GM19240 (cell line): ENCODE data around the gene ILKAP.
"Not testable (repeated sequence)": the region's sequence is repeated elsewhere in the genome, so short reads cannot be mapped to it uniquely, and the experiment has no call there.

Experiments used
- DNase-seq: peaks from one replicate; pipeline ENCODE4 v3.0.0; 2011; ENCODE audit warnings: low spot score; ENCODE audit not compliant: insufficient read length

Gene ILKAP

DNA sequence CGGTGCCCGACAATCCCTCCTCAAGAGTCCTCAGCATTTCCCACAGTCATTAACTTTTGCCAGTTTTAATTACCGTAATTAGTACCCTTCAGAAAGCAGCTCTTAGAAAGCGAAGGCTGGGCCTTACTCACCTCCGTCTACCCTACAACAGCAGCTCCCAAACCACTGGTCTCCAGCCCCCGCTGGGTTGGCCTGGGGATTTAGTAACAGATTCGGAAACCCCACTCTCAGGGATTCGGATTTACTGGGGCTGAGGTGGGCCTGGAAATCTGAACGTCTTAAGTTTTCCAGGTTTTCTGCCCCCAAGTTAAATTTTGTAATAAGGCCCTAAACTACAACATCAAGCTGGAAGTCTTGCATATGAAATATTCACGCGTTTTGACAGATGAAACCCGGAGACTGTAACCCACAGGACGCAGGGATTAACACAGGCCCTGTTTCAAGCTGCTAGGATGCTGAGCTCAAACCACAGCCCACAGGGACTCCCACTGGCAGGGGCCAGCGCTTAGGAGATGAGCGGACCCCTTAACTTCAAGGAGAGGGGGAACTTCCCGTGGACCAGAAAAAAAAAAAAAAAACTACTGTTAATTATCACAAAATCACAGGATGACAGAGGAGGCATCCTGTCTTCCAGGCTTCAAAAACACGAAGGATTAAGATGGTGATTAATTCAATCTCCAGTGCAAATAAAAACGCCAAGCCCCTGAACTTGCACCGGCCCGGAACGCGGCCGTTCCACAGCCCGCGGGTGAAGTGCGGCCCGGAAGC lies 985 bp downstream of the ILKAP start:
- no peak for DNase-seq

DNA sequence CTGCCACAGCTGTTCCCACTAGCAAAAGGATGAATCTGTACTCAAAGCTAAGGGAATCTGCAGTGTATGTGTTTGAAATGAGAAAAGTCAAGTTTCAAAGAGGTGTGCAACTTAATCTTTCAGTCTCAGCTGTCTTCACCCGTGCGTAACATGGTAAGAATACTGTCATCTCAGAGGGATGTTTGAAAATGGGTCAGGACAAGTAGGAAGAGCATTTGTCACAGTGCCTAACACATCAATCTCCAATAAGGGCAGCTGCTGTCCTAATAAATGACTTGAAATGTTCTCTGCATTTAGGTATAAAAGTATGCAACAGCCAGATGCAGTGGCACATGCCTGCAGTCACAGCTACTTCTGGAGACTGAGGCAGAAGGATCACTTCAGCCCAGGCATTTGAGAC lies 13.1 kb downstream of the ILKAP start:
- DNase-seq: no peak

DNA sequence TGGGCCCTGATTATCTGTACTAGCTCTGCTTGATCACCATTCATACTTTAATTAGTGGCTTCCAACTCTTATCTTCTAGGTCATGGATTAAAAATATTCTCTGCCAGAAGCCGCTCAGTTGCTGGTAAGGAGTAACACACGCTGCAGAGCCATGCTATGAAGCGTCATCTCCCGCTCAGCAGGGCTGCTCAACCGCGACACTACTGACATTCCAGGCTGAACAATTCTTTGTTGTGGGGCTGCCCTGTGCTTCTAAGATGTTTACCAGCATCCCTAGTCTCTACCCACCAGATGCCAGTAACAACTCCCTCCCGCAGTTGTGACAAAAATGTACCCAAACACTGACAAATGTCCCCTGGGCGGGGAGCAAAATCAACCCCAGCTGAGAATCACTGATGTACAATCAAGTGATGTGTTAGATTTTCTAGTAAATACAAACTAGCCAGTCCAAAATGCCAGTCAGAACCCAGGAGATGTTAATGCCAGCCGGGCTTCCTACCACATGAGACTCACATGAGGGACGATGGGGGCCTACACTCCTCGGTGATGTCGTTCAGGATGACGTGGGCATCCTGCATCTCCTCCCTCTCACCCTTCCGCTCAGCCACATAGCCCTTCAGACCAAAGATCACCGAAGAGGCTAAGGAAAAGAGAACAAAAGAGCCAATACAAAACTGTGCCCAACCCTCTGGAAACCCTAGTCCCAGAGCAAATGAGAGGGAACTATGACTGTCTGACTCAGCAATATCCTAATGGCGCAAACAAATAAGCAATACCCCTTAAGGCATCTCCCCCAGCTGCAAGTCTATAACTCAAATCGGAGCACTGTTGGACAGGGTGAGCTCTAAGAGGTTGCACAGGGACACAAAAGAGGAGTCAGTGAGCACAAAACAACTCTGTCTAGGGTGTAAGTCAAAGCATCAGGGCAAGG lies 15.6 kb downstream of the ILKAP start:
- no peak for DNase-seq

DNA sequence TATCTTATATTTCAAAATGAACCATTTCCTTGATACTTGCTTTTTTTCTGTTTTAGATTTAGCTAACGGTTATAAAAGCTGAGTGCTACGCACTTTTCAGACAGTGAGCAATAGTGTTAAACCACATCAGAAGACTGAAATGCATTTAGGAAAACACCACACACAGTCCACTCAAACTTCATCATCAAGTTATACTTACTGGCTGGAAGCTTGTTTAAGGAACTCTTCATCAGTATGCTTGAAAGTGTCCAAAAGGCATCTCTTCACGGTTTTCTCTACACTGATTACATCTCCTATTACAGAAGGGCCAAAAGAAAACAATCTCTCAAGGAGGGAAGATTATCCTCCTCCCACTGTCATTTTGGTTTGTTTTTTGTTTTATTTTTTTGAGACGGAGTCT lies 19.7 kb downstream of the ILKAP start:
- no peak for DNase-seq

DNA sequence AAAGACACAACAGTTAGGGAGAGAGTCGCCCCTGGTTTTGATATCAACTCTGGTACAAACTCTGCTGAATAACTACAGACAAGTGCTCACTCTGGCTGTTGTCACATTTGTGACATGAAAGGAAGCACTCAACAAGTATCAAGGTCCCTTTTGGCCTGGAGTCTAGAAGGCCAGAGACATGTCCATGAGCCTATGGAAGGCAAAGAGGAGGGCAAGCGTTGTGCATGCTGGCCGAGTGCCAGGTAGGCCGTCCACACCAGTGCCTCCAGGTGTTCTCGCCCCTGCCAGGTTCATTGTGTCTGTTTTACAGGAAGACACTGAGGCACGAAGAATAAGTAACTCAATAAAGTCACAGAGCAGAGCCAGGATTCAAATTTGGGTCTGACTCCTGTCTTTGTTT lies 21.1 kb downstream of the ILKAP start:
- DNase-seq: no peak

DNA sequence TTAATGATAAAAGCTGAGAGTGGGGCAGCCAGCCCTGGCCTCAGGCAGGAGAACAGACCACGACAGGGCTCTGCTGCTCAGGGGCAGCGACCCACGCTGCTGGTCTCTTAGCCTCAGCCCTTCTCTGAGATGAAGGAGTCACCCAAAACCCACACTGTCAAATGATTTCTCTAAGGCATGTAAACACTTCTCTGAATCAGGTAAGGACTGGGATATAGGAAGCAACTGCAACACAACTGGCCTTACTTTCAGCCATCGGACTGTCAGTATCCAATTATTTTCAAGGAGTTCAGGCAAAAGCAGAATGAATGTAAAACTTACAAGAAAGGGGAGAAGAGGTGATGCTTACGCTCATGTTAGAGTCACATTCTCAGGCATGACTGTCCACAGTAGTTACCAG lies 22.9 kb downstream of the ILKAP start:
- no peak for DNase-seq

DNA sequence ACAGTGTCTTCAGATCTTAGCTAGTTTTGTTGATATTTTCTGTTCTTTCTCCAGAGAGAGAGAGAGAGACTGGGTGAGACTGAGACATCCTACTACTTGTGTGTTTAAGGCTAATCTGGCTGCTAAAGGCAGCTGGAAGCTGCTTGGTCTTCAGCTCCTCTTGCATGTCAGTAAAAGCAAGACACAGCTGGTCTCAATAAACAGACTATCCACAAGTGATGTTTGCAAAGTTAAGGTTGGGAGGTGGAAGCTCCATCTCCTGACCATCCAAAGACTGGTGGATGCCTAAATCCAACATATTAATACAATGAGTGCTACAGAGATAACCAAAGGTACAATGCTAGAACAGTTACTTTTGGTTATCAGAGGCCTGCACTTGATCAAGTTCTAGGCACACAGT lies 26.9 kb downstream of the ILKAP start:
- DNase-seq: no peak

DNA sequence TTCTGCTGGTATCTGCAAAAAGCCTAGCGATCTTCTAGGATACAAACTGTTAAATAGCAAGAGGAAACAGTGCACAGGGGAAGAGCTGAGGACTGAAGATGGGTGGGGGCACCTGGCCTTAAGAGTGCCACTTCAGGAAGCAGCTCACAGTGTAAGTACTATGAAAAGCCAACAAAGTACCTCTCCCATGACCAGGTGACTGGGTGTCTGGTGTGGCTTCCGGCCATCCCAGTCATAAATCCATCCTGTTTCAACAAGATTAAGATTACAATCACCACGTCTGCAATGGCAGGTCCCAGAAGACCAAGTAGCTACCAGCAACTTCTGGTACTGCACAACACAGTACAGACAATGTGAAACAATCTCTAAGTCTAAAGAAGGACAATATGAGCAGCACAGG lies 28.8 kb downstream of the ILKAP start:
- DNase-seq: no peak

DNA sequence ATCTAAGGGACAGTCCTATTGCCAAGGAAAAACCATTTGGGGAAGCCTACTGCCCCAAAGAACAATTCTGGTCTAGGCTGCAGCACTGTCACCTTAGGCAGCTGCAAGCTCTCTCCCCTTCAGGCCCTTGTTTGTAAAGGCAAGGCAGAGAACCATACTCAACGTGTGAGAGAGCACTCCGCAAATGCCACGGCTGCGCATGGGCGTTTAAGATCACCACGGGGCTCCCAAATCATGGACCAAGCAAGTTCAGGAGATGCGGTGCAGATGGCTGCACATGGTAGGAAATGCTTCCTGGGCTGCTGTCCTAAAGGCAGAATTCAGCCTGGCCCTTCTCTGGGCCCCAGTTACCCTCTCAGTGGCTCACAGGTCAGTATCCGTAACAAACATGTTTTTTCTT lies 29.2 kb downstream of the ILKAP start:
- no peak for DNase-seq

DNA sequence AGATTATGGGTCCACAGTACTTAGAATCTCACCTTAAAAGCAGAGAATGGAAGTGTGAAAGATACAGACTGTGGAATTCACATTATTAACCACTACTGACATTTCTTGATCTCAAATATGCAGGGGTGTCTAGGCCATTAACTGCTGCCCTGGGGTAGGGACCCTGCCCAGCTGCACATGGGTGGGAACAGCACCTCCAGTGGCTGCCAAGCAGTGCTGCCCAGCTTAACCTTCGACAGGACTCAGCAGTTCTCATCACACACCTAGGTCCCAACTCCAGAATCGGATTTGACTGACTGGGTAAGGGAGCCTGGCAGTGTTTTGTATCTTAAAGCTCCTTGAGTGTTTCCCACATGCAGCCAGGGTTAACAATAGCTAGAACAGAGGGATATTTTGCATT lies 29.8 kb downstream of the ILKAP start:
- DNase-seq: no peak

DNA sequence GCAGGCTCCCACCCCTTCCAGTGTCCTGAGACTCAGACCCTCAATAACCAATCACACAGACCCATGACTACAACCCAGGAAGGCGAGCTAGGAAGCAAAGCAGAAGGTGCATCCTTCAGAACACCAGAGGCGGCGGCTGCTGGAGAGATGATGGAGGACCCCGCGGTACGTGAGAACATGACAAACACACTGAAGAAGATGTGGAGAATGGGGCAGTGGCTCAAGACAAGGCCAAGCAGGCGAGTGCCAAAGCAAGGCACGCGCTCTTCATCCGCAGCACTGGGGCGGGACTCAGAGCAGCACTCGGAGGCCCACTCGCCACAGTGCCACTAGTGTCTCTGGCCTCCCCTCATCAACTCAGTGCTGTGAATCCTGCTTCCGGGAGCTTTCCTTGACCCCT lies 31.1 kb downstream of the ILKAP start:
- DNase-seq: no peak

DNA sequence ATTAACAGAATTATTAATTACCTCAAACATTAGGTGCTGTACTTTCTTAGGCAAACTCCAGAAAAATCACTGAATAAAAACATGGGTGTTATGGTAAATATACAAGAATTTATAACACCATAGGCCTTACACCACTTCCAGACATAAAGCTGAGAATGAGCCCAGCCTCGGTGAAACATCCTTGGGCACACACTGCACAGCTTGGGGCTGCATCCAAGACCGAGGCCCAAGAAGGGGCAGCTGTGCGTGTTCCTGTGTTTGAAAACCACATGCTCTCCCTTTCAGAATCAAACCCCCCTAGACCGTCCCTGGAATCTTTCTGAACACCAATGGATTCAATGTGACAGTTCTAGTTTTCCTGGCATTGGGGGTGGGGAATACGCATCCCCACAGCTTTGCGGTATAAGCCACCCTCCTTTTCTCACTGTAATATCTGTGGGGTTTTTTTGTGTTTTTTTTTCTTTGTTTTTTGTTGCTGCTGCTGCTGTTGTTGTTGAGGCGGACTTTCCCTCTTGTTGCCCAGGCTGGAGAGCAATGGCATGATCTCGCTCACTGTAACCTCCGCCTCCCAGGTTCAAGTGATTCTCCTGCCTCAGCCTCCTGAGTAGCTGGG lies 31.8 kb downstream of the ILKAP start:
- DNase-seq: no peak

DNA sequence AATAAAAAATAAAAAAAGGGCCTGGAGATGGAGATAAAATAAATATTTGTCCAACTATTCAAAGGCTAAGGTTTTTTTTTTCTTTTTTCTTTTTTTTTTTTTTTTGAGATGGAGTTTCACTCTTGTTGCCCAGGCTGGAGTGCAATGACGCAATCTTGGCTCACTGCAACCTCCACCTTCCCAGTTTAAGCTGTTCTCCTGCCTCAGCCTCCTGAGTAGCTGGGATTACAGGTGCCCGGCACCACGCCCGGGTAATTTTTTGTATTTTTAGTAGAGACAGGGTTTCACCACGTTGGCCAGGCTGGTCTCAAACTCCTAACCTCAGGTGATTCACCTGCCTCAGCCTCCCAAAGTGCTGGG lies 32.4 kb downstream of the ILKAP start:
- not testable (repeated sequence) for DNase-seq

DNA sequence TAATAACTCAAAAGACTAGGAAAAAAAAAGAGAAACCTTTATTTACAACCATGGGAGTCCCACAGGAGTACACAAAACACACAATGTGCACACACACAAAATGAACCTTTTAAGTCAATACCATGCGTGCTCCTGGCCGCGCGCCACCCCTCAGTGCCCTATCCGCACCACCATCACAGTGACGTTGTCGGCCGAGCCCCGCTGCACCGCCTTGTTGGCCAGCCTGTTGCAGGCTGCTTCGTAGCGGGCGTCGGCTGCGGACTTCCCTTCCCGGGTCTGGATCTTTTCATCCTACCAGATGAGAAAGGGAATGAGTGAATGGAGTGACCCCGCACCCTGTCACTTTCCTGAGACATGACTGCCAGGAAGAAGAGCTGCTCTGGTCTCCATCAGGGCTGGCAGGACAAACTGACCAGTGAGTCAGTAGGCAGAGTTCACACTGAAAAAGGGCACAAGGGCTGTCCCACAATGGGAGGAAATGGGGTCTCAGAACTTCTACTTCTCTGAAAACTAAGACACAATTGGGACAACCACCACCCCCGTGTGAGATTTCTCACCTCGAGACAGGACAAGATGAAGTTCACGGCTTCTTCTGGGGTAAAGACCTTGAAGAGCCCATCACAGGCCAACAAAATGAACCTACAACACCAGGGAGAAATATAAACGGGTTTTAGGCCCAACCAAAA lies 33.0 kb downstream of the ILKAP start:
- no peak for DNase-seq

DNA sequence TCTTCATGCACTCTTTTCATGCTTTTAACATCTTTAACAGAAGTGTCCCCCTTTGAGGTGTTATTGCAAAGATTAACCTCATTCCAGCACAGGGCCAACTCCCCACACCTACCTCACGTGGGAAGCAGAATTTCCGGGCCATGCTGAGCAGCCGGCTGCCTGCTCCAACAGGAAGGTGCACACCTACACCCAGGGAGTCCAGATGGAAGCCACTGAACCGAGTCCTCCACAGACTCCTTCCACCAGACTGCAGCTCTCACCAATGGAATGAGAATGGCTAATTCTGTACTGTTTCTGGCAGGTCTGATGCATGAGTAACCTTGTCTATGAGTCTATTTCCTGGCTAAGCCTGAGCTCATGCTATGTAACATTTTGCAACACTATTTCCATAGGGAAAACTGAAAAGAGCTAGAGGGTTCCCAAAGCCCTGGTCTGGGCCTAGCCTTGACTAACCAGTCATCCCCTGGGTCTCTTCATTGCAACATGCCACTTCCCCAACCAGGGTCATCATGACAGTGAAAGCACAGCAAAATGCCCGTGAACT lies 33.7 kb downstream of the ILKAP start:
- DNase-seq: no peak

DNA sequence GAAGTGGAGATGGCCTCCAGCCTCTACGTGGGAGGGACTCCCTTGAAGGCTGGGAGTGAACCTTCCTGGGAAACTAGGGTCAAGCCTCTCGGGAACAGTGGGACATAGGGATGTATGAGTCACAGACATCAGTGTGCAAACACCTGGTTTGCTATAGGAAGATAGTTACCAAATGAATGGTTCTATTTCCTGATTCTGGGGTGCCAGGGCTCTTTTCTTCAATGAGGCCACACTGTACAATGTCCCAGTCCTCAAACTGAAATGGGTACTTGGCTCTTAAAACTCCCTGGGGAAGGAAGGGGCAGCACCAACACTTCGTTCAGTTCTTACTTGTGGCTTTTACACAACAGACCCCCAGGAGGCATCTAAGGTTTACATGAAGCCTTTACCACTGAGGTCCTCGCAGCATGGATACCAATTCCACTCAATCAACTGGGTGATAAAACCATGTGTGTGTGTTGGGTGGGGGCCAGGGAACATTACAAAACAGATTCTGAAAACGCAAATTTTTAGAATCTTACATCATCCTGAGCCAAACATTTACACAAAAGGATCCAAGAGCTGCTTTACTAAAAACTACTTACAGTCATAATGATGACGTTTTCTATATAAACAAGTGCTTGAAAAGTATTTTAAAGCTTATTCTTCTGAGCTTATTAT lies 34.3 kb downstream of the ILKAP start:
- no peak for DNase-seq

DNA sequence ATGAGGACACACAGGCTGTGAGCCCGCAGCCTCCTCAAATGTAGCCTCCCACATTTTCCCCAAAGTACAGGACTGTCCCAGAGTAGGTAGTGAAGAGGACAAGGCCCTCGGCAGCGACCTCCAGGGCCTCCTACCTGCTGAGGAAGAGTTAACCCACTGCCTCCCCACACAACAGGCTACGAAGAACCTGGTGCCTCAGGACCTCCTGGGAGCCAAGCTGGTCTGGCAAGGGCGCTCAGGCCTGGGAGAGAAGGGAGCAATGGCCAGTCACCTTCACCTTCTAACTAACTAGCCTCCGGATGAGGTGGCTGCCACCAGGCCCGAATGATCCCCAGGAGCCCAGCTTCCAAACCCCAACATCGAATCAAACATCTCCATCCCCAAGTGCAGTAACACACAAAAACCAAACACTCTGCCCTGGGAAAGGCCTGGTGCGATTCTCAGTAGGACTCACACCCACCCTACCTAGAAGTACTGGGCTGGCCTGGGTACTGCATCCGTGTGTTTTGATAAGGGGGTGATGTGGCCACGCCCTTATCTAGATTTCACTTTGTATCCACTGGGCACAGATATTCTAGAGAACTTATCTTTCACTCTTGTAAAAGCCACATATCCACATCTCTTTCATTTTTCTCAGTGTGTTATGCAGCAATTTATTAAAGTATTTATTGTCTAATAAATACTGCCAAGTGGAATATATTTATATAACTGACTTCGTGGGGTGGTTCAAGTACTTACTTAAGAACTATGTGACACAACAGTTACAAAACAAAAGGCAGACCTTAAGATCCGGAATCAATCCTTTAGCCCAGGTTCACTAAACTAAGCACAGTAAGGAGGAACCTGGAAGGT lies 35.1 kb downstream of the ILKAP start:
- no peak for DNase-seq

DNA sequence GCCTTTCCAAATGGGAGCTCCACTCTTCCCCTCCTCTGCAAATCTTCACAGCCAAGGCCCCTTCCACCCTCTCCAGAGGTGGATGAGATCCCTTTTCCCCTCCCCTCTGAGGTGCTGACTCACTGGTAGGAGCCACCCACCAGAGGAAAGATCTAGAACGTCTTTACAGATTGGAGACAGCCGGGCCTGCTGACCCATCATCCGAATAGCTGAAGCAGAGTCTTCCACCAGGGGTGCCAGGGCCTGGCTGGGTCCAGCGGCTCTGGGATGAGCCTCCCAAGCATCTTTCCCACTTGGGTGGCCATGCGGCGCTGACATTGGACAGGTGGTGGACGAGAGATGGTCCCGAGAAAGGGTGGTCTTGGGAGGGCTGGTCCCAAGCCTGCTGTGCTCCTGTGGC lies 35.7 kb downstream of the ILKAP start:
- no peak for DNase-seq

DNA sequence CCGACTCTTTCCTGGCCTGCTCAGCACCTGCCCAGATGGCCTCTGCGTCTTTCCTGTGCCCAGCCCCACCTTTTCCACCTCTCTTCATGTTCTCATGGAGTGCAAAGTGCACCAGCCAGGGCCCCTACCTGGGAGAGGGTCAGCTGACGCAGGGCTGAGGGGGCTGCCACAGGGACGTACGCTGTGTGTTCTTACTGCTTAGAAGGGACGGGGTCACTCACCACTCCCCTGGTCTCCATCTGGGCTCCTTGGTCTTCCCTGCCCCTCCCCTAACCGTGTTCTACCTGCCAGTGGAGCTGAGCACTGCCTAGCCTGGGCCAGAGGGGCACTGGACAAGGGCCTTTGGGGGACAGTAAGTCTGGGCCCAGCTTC lies 36.2 kb downstream of the ILKAP start:
- DNase-seq: no peak
